Adrenal gland (tissue), 12 donors: ENCODE results near the gene SPR. TPM values are rescaled to one million over a fixed set of nuclear protein-coding genes. Genes with fewer than 3 reads are reported as not detected.

Experiments
- DNase-seq, 7 donors: peaks; one replicate each; pipeline ENCODE4 v3.0.0-alpha.2; 2019 to 2020
- H3K27ac ChIP-seq, 5 donors: fragments of 200-600 bp; sonication (generic) in 4 of 5; 1 replicate in 3 of 5; 2 replicates in 2 of 5; pipeline versions ENCODE4 v1.5.1 to v1.8.0; 2016 to 2020; ENCODE audit warnings: mild to moderate bottlenecking in 1 of 5
- H3K27me3 ChIP-seq: fragments of 200-600 bp; 2 replicates; pipeline ENCODE4 v1.8.0; 2021
- H3K36me3 ChIP-seq, 2 donors: fragments of 200-600 bp; replicated peaks in 1 of 2; 1 replicate in 1 of 2; 2 replicates in 1 of 2; pipeline versions ENCODE4 v1.5.1 to v1.8.0; 2018 to 2022
- H3K4me1 ChIP-seq, 2 donors: fragments of 200-600 bp; replicated peaks in 1 of 2; 1 replicate in 1 of 2; 2 replicates in 1 of 2; pipeline versions ENCODE4 v1.5.1 to v1.8.0; 2018 to 2021
- H3K4me3 ChIP-seq, 4 donors: fragments of 200-600 bp; sonication (generic) in 3 of 4; one replicate each; pipeline ENCODE4 v1.5.1; 2016 to 2018
- H3K9me3 ChIP-seq, 3 donors: fragments of 200-600 bp; sonication (generic) in 1 of 3; replicated peaks in 1 of 3; 1 replicate in 2 of 3; 2 replicates in 1 of 3; pipeline versions ENCODE4 v1.5.1 to v1.8.0; 2016 to 2021
- POLR2A ChIP-seq, 2 donors: fragments of 450-650 bp; IDR thresholded peaks; one replicate each; pipeline ENCODE4 v1.6.1; 2017; ENCODE audit warnings: antibody characterized with exemption in 2 of 2, mild to moderate bottlenecking in 2 of 2, moderate library complexity in 1 of 2
- WGBS, 4 donors: extraction: QIAGEN DNeasy Blood & Tissue Kit in 2 of 4; methylation state at CpG; one replicate each; pipeline versions ENCODE4 v1.1.5 to v1.1.7; 2013 to 2017; 5-methylcytosine and 5-hydroxymethylcytosine counted together
- intact Hi-C, 2 donors: fragments of 100-400 bp; cut with DNase I; formaldehyde crosslinking; loops; one replicate each; pipeline versions ENCODE4 v1.14.1 to v1.15.0; 2022 to 2023
- polyA plus RNA-seq, 3 donors: library from polyadenylated mRNA; stranded (reverse); fragments of 200-250 nt in 2 of 3; fragments of 350-450 nt in 1 of 3; fragmentation: Illumina TruSeq in 1 of 3; extraction: RNeasy Lipid Tissue Mini Kit (QIAGEN cat#74804) in 1 of 3; gene quantifications; one replicate each; pipeline ENCODE4 v1.2.3, GENCODE V29; 2013 to 2014
- total RNA-seq, 9 donors: library from RNA; depleted of rRNA in 4 of 9; stranded (reverse); fragments of >200 nt in 4 of 9; fragments of 120-200 nt in 1 of 9; fragmentation: NEBNext Ultra II Directional in 1 of 9; extraction: Animal tissue kit (Norgen Biotek cat#: 25700) in 1 of 9; gene quantifications; one replicate each; pipeline versions ENCODE4 v1.1.0 to v1.2.4, GENCODE V29; 2013 to 2023
- TF ChIP-seq, protein P1 (sequence below), 6 experiments: fragments of 450-650 bp in 4 of 6; fragments of 200-600 bp in 2 of 6; sonication (generic) in 1 of 6; IDR thresholded peaks; 1 replicate in 5 of 6; 2 replicates in 1 of 6; pipeline versions ENCODE4 v1.5.1 to v1.8.0; 2016 to 2021; ENCODE audit warnings: antibody characterized with exemption in 6 of 6, mild to moderate bottlenecking in 2 of 6, moderate library complexity in 1 of 6
- donor health status: healthy with polysubstance abuse.
- donor health status: Bipolar disorder and iron deficiency.
- donor health status: DM: yes; HTN: yes; CAD: no.
- donor health status: DM: no; HTN: no; CAD: no.
- donor health status: DM: no; HTN: no; CAD: no.
- donor health status: DM: yes; HTN: yes; CAD: no.

Gene SPR
- total and polyA plus RNA-seq, 12 donors, result 33.7 to 116 (median 67.3) TPM

DNA sequence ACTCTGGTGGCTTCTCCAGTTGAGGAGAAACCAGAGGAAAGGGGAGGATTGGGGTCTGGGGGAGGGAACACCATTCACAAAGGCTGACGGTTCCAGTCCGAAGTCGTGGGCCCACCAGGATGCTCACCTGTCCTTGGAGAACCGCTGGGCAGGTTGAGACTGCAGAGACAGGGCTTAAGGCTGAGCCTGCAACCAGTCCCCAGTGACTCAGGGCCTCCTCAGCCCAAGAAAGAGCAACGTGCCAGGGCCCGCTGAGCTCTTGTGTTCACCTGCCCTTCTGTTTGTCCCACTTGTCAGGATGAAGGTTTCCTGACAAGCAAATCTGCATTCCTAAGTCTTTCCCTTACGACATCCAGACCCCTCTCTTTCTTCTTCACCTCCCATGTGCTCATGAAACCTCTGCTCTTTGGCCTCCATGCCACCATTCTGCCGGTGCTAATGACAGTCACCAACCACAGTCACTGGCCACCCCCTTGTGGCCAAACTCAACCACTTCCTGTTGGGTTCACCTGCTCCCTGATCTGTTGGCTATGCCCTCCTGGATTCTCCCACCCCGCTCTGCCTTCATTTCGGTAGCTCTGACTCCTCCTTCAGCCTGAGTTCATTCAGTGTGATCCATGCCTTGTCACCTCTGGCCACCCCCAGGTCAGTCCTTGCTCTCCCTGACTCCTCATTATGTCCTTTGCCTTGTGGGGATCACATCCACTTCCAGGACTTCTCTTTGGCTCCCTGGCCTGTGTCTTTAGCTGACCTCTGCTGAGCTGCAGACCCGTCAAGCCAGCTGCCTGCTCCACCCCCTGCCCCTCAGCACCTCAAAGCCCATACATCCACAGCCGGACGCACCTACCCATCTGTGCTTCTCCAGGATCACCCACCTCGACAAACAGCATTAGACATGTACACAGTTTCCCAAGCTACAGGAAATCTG lies 47.7 kb downstream of the SPR start:
- Histone ChIP-seq H3K4me3 (no peak overlapping the region), H3K9me3 (no peaks in the 10 kb centered on the region), H3K27me3 (no peaks in the 10 kb centered on the region), H3K4me1 (no peaks in the 10 kb centered on the region), H3K36me3 (no peaks in the 10 kb centered on the region), H3K27ac (no peak overlapping the region)
- WGBS, 4 donors, result 83 to 87% (median 85%) methylated on average over 14 of the region's 14 CpGs
- peak in 1 of 7 donors; percentile 36 for DNase-seq
- TF ChIP-seq, protein P1, sequence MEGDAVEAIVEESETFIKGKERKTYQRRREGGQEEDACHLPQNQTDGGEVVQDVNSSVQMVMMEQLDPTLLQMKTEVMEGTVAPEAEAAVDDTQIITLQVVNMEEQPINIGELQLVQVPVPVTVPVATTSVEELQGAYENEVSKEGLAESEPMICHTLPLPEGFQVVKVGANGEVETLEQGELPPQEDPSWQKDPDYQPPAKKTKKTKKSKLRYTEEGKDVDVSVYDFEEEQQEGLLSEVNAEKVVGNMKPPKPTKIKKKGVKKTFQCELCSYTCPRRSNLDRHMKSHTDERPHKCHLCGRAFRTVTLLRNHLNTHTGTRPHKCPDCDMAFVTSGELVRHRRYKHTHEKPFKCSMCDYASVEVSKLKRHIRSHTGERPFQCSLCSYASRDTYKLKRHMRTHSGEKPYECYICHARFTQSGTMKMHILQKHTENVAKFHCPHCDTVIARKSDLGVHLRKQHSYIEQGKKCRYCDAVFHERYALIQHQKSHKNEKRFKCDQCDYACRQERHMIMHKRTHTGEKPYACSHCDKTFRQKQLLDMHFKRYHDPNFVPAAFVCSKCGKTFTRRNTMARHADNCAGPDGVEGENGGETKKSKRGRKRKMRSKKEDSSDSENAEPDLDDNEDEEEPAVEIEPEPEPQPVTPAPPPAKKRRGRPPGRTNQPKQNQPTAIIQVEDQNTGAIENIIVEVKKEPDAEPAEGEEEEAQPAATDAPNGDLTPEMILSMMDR (IDR thresholded peaks at IDR 0.05), result peak in 4 of 6 experiments; percentile 11 to 42 (median 27)
- TF ChIP-seq POLR2A (IDR thresholded peaks at IDR 0.05), result no peak
- intact Hi-C loops, result no loop called here

DNA sequence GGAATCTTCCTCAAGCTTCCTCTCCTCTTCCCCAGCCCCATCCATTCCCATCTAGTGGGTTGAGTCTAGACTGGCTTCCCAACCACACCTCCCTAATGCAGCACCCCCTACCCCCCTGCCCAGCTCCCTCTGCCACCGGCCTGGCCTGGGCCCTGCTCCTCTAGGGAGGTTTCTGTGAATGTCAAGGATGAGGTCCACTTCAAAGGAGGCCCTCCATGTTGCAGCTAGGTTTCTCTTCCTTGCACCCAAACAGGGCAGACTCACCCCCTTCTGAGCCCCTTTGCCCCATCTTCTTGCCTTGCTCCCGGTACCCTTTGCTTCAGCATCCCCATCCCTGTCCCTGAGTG lies 48.4 kb downstream of the SPR start:
- Histone ChIP-seq H3K4me3 (no peak overlapping the region), H3K9me3 (no peaks in the 10 kb centered on the region), H3K27me3 (no peaks in the 10 kb centered on the region), H3K36me3 (no peaks in the 10 kb centered on the region), H3K27ac (no peak overlapping the region), H3K4me1 (no peaks in the 10 kb centered on the region)
- TF ChIP-seq POLR2A (IDR thresholded peaks at IDR 0.05), result no peak
- TF ChIP-seq, protein P1 (IDR thresholded peaks at IDR 0.05), result no peak
- no peak for DNase-seq
- WGBS, 4 donors, result 73 to 89% (median 83%) methylated on average over 2 of the region's 2 CpGs
- intact Hi-C loops, result no loop called here

DNA sequence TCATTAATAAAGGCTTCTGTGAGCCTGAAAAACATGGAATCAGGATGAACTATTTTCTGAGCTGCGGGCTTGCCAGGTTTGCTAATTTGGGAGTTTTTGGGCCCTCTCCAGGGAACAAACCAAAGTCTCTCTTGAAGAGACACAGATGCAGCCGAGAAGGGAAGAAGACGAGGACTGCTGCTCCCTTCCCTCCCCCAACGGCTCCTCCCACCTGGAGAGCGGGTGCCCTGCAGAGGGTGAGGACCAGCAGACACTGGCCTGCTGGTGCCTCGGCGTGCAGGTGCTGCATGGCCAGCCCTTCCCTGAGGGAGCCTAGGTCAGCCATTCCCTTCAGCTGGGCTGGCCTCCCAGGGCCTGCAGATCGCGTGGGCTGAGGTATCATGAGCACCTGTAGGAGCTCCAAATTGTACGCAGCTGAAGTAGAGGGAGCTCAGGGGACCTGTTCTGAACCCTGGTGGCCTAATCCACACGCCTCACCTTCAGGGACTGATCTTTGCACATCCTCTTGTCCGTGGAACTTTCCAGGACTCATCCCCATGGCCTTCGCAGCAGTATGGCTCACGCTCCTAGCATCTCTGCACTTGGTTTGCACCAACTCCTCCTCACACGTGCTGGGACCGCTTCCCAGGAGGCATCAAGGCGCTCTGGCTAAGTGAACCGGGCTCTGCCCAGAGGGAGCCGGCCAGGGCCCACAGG lies 49.6 kb downstream of the SPR start:
- Histone ChIP-seq H3K27me3 (no peaks in the 10 kb centered on the region), H3K9me3 (no peaks in the 10 kb centered on the region), H3K4me1 (no peaks in the 10 kb centered on the region), H3K4me3 (no peak overlapping the region), H3K36me3 (no peaks in the 10 kb centered on the region), H3K27ac (no peak overlapping the region)
- intact Hi-C loops, result no loop called here
- WGBS, 4 donors, result 67 to 82% (median 76%) methylated on average over 10 to 19 of the region's 19 CpGs
- TF ChIP-seq, protein P1 (IDR thresholded peaks at IDR 0.05), result no peak
- TF ChIP-seq POLR2A (IDR thresholded peaks at IDR 0.05), result no peak
- no peak for DNase-seq

DNA sequence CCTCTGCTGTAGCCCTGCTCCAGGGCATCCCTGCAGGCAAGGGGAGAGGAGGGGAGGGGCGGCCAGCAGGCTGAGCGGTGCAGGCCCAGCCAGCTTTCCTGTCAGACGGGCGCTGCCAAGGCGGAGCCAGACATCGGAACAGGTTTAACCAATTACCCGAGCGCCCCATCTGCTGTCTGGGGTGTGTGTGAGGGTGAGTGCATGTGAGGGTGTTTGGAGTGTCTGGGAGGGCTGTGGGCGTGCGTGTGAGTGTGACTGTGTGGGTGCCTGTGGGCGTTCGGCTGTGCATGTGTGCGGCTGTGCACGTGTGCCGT lies 50.1 kb downstream of the SPR start:
- 77 to 88% (median 83%) methylated on average over 13 to 15 of the region's 15 CpGs for WGBS, 4 donors
- Histone ChIP-seq H3K4me1 (no peaks in the 10 kb centered on the region), H3K27me3 (no peaks in the 10 kb centered on the region), H3K9me3 (no peaks in the 10 kb centered on the region), H3K4me3 (no peak overlapping the region), H3K36me3 (no peaks in the 10 kb centered on the region), H3K27ac (no peak overlapping the region)
- intact Hi-C loops, result no loop called here
- no peak for DNase-seq
- no peak for TF ChIP-seq POLR2A (IDR thresholded peaks at IDR 0.05)
